Measurements from ENCODE around the gene FOS.

FOS gene

GRCh38 chr14:75318353-75318752 is 39.7 kb downstream of the FOS start:
- DNase-seq (ENCODE audit: low read depth): no peak

- DNase-seq (ENCODE audit: low read depth): no peak
These were observed 40.4 kb downstream of the FOS start for GRCh38 chr14:75319021-75319420.

- DNase-seq (ENCODE audit: low read depth): no peak
These were observed 41.6 kb downstream of the FOS start for GRCh38 chr14:75320196-75320595.

- DNase-seq (ENCODE audit: low read depth): no peak
These were observed 44.1 kb downstream of the FOS start for GRCh38 chr14:75322746-75323145.

- no peak for DNase-seq (ENCODE audit: low read depth)
These were observed 44.9 kb downstream of the FOS start for GRCh38 chr14:75323571-75323970.

- DNase-seq (ENCODE audit: low read depth): no peak
These were observed 50.0 kb downstream of the FOS start for GRCh38 chr14:75328558-75329155.

- DNase-seq (ENCODE audit: low read depth): no peak
These were observed 50.7 kb downstream of the FOS start for GRCh38 chr14:75329369-75329768.

GRCh38 chr14:75331471-75331870 is 52.8 kb downstream of the FOS start:
- DNase-seq (ENCODE audit: low read depth): no peak
